CD4-positive, alpha-beta T cell treated with Interleukin-4 for 1 hour (primary cell): ENCODE measurements around the gene BCL11B.

ENCODE experiments used
- DNase-seq, 2 donors: peaks; one replicate each; pipeline ENCODE4 v3.0.0-alpha.2; 2020 to 2022

The BCL11B gene

GRCh38 chr14:99252940-99253868, 18.8 kb downstream of the BCL11B start:
- DNase-seq = peak; percentile 59 to 76

DNA sequence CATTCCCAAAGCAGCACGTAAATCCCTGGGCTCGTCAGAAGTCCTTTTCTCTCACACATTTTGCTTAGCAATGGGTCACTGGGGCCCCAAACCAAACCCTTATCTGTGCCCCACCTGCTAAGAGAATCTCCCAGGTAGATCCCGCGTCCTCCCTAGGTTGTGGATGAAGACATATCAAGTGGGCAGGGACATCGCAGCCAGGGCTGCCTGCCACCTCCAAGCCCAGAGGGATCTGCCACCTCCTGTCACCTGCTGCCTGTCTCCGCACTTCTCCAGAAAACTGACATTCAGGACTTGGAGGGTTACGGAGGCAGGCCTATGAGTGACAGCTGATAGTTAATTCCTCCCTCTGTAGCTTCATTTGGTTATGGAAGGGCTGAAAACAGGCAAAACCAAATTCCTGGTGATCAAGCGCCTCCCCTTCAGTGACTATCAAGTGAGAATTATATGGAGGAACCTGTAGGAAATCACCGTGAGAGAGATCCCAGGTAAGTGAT, 19.5 kb downstream of the BCL11B start:
- DNase-seq = no peak

DNA sequence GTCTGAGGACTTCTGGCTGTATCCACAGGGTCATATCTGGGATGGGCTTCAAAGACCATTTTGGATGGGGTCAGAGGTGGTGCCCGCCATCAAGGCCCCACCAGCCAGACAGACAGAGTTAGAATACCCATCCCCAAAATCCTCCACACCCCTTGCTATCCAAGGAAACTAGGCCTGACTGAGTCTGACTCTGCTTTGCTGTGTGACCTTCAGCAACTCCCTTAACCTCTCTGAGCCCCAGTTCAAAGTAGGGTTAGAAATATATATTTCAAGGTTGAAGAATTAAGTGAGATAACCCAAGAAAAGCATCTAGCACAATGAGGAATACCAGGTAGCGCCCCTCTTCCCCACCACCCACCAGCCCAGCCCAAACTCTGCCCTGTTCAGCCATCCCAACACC, 20.3 kb downstream of the BCL11B start:
- no peak for DNase-seq

DNA sequence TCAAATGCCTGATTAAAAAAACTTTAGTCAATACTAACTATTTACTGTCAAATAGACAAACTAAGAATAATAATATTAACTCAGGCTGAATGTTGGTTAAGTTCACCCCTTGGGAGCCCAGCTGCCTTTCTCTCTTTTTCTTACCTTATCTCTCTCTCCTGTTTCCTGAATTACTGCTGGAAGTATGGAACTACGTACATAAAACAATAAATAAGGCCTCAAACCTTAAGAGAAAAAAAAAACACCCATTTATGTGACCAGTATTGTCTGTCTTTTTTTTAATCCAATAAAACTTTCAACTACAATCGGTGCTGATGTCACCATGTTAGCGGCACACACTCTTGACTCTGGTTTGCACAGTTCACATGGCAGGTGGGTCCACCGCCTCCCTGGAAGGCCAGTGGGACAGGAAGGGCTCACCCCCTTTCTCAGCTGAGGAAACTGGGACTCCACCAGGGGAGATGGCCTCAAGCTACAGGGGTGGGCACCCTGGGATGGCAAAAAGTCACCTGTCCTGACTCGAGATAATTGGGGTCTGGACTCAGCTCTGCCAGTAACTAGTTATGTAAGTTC, 21.3 kb downstream of the BCL11B start:
- DNase-seq = peak in 1 of 2 donors; percentile 54

GRCh38 chr14:99249389-99249788, 22.6 kb downstream of the BCL11B start:
- peak in 1 of 2 donors; percentile 40 for DNase-seq

DNA sequence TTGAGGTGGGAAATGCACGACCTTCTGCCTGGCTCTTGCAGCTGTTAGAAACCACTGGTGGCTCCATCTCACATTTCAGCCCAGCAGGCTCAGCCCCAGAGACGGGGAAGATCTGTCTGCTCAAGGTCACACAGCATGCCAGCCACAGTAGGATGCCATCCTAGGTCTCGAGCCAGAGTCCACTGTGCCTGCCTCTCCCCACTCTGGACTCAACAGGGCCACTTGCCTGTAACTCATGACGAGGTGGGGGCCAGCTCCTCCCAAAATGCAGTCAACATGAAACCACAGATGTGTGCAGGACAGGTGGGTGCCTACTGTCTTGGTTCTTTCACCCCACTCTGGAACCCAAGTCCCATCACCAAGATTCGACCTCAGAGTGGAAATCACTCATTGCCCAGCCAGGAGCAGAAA, 23.2 kb downstream of the BCL11B start:
- peak in 1 of 2 donors; percentile 32 for DNase-seq

DNA sequence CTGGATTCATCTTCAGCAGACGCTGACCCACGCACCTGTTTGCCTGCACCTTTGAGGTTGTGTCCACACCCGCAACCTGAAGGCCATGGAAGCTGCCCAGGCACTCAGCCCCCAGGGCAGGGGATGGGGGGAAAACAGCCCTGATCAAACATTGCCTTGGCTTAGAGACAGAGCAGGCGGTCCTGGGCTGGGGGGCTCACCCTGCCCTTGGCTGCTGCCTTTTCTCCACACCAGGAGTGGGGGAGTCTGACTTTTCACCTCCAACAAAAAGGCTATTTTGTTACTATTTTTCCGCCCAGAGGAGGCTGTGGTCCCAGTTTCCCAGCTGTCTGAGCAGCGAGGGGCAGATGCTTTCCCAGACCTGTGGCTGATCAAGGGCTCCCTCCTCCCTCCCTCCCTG, 24.2 kb downstream of the BCL11B start:
- DNase-seq = no peak

DNA sequence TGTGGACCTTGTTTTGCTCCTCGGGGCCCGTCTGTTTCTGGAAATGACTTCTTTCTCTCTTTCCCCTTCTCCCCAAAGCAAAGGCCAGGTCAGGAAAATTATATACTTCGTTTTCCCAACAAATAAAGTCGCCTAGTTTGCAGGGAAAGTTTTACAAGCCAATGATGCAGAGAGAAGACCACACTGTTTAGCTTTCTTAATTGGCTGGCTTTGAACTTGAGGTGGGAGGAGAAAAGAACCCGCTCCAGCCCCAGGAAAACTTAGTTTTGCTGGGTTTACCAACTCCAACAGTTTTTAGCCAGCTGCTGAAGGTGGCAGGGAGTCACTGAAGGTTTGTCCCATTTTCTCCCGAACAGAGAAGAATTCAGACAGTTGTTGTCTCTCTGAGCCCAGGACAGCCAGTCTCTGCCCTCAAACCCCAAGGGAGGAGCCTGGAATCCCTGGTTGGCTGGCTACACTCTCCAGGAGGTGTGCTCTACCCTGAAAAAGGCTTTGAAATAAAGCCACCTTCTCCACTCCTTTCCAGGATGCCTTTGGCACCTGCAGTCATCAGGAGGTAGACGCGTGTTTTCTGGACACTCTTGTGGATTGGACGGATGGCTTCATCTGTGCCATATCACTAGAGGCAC, 24.8 kb downstream of the BCL11B start:
- peak in 1 of 2 donors; percentile 31 for DNase-seq

DNA sequence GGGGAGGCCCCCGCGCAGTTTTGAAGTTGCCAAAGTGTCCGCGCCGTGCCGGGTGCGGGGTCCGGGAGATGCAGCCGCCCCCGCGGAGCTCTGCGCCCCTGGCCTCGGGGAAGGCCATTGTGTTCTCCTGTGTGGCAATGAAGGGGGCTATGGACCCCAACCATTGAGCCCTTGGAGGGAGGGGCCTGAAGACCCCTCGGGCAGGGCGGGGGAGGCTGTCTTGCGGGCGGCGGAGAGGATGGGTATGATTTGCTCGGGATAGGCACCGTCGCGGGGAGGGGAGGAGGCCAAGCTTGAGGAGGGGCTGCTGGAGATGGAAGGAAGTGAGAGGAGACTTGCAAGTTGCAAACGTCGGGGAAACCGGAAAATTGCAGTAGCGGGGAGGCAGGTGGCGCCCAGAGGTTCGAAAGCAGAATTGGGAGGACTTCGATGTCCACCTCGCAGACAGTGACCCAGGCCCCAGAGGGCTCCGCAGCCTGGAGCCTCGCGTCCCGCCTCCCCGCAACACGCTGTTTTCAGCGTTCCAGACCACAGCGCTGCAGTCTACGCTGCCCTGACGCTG, 25.4 kb downstream of the BCL11B start:
- DNase-seq = peak in 1 of 2 donors; percentile 65

GRCh38 chr14:99245564-99246511, 26.2 kb downstream of the BCL11B start:
- DNase-seq = peak in 1 of 2 donors; percentile 33

DNA sequence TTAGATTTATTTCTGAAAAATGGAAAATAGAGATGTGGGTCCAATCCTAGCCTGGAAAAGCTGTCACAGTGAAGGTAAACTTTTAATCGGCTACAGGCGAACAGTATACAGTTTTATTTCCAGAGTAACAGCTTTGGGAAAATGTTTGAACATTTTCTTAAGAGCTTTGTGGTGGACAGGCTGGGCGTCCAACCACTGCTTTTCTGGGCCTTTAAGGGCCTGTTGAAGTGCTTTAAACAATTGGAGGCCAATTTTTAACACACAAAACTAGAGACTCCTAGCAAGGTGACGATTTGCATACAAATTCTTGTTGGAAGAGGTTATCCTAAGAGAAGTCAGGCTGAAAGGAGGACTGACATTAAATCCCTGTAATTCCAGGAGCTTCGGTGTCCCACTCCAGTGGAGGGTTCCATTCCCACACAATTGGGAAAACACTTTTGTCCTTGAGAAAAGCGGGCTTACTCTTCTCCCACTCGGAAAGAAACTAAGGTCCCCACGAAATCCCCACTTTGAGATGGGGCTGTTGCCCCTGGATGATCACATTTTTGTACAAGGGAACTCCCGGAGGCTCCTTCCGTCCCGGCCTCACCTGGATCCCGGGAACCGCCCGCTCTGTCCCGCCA, 26.9 kb downstream of the BCL11B start:
- DNase-seq = peak in 1 of 2 donors; percentile 47

GRCh38 chr14:99244367-99244901, 27.6 kb downstream of the BCL11B start:
- DNase-seq = peak in 1 of 2 donors; percentile 43

- peak; percentile 63 to 69 for DNase-seq
Measured at GRCh38 chr14:99242816-99243721, 28.9 kb downstream of the BCL11B start.

- no peak for DNase-seq
Measured at GRCh38 chr14:99242238-99242637, 29.8 kb downstream of the BCL11B start.

GRCh38 chr14:99241325-99242010, 30.5 kb downstream of the BCL11B start:
- DNase-seq = peak in 1 of 2 donors; percentile 59

DNA sequence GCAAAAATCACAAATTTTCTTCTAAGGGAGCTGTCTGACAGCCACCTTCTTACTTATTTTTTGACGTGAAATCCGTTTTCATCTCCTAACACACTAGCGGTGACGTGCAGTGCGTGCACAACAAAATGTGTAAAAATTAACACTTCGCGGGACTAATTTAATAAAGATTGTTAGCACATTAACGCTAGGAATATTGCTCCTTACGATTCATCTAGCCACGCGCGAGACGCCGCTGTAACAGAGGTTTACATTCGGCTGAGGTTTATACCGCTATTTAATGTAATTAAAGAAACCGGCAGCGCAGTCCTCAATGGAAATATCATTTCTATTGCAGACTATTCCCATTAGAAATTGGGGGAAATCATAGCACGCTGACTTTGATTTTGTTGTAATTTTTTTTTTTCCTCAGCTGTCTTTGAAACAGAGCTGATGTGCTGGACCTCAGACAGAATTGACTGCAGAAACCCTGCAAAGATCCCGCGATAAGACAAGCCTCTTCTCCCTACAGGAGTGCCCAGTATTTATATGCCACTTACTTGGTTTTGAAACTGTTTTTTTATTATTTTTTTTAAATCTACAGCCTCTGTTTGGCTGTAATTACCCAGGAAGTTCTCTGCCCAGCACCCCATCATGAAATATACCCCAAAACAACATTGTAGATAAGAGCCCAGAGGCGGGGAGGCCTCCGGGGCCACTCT, 31.2 kb downstream of the BCL11B start:
- DNase-seq = peak in 1 of 2 donors; percentile 66

DNA sequence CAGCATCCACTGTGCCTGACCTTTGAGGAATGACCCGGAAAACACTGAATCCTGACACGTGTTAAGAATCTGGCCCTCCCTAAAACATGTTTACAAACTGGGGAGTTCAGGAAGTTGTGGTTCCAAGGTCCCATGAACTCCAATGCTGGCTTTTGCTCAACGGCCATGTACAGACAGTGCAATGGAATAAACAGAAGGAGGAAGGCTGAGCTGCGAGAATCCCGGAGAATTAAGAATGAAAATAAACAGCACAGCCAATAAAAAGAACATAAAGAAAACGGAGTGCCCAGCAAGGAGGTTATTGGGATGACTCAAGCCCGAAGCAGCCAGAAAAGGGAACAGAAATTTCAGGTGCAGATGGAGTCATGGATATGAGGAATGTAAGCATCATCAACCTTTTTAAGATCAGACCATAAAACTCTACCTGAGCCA, 32.3 kb downstream of the BCL11B start:
- DNase-seq = no peak

- no peak for DNase-seq
Measured at GRCh38 chr14:99238216-99238615, 33.8 kb downstream of the BCL11B start.

DNA sequence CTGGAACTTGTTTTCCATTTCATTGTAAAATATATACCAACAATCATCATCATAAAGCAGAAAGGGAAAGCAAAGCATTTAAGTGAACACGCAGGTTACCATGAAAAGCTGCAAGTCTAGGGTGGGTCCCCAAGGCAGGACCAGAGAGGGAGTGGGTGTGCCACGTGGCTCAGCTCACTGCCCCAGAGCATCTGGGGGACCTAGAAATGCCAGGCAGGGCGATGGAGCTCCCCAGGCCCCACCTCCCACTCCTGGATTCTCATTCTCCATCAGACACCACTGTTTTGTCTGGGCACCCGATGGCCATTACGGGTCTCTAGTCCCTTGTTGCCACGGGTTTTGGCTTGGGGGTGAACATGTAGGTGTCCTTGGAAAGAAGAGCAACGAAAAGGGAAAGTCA, 34.7 kb downstream of the BCL11B start:
- no peak for DNase-seq
